Suprapubic skin (tissue), 4 donors: ENCODE data around the gene PTPRS.

Experiments
- POLR2A ChIP-seq, 2 donors: fragments of 450-650 bp; IDR thresholded peaks; one replicate each; pipeline ENCODE4 v1.6.1; 2017; ENCODE audit warnings: antibody characterized with exemption in 2 of 2, mild to moderate bottlenecking in 2 of 2, moderate library complexity in 2 of 2
- POLR2AphosphoS5 ChIP-seq, 3 donors: sonication (generic); formaldehyde crosslinking; IDR thresholded peaks; one replicate each; pipeline ENCODE4 v1.6.1; 2017; ENCODE audit warnings: antibody characterized with exemption in 3 of 3
- TF ChIP-seq, protein P1 (sequence below), 2 donors: fragments of 200-600 bp in 1 of 2; fragments of 450-650 bp in 1 of 2; sonication (generic) in 1 of 2; IDR thresholded peaks; one replicate each; pipeline ENCODE4 v1.5.1; 2016 to 2019; ENCODE audit warnings: antibody characterized with exemption in 2 of 2, mild to moderate bottlenecking in 1 of 2, moderate library complexity in 1 of 2

DNA sequence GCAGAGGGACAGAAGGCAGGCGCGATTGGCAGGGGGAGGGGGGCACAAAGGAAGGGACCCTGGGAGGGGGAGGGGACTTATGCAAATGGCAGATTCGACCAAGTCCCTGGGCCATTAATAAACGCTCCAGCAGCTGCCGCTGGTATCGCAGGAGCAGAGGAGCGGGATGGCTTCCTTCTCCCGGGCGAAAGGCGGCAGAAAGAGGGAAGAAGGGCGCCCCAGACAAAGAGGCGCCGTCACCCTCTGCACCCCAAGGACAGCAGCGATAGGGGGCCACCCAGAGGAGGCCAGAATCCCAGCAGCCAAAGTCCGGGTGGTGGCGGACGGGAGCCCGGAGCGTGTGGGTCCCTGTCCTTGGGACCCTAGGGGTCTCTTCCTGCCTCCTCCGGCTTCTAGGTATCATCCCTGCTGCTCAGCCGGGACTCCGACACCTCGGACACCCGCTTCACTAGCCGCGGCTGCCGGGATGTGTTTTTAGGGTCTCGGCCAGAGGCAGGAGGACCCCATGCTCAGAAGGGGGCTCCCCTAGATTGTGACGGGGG lies 1.9 kb downstream of the PTPRS start:
- TF ChIP-seq, protein P1, sequence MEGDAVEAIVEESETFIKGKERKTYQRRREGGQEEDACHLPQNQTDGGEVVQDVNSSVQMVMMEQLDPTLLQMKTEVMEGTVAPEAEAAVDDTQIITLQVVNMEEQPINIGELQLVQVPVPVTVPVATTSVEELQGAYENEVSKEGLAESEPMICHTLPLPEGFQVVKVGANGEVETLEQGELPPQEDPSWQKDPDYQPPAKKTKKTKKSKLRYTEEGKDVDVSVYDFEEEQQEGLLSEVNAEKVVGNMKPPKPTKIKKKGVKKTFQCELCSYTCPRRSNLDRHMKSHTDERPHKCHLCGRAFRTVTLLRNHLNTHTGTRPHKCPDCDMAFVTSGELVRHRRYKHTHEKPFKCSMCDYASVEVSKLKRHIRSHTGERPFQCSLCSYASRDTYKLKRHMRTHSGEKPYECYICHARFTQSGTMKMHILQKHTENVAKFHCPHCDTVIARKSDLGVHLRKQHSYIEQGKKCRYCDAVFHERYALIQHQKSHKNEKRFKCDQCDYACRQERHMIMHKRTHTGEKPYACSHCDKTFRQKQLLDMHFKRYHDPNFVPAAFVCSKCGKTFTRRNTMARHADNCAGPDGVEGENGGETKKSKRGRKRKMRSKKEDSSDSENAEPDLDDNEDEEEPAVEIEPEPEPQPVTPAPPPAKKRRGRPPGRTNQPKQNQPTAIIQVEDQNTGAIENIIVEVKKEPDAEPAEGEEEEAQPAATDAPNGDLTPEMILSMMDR (IDR thresholded peaks at IDR 0.05), result no peak
- TF ChIP-seq POLR2AphosphoS5 (IDR thresholded peaks at IDR 0.05) (no peak), POLR2A (IDR thresholded peaks at IDR 0.05) (no peak)
